GM12864 (cell line): ENCODE data around the gene GAS2L1.

Experiments used
- DNase-seq: peaks from one replicate; pipeline ENCODE4 v3.0.0-alpha.2; 2011; ENCODE audit warnings: low read depth
- H3K4me3 ChIP-seq: 2 replicates; pipeline ENCODE4 v1.5.1; 2011; ENCODE audit warnings: mild to moderate bottlenecking, low read depth, low read length, control low read depth
- CTCF ChIP-seq: IDR thresholded peaks from 2 replicates; pipeline ENCODE4 v1.5.1; 2011; ENCODE audit warnings: low read depth, mild to moderate bottlenecking, moderate library complexity, low read length, control low read depth, inconsistent platforms; ENCODE audit errors: missing control alignments

The GAS2L1 gene

GRCh38 chr22:29309332-29310064, 3.0 kb downstream of the GAS2L1 start:
- H3K4me3 ChIP-seq: no peak overlapping the region
- DNase-seq: no peak
- TF ChIP-seq CTCF: no peak

- TF ChIP-seq CTCF: no peak
These were observed 3.8 kb downstream of the GAS2L1 start for GRCh38 chr22:29310065-29310862.

GRCh38 chr22:29310863-29311339, 4.5 kb downstream of the GAS2L1 start:
- no peak for TF ChIP-seq CTCF
- DNase-seq: no peak

More at GRCh38 chr22:29310065-29310862, 3.8 kb downstream of the GAS2L1 start:
- no peak overlapping the region for H3K4me3 ChIP-seq
- DNase-seq: no peak

GRCh38 chr22:29311464-29312217, 5.2 kb downstream of the GAS2L1 start:
- H3K4me3 ChIP-seq: no peak overlapping the region
- TF ChIP-seq CTCF: no peak
- no peak for DNase-seq

More at GRCh38 chr22:29310863-29311339, 4.5 kb downstream of the GAS2L1 start:
- no peak overlapping the region for H3K4me3 ChIP-seq

GRCh38 chr22:29312218-29313125, 6.0 kb downstream of the GAS2L1 start:
- H3K4me3 ChIP-seq: no peak overlapping the region
- no peak for TF ChIP-seq CTCF
- no peak for DNase-seq

- DNase-seq: no peak
- peak; percentile 63 for TF ChIP-seq CTCF
- no peak overlapping the region for H3K4me3 ChIP-seq
These were observed 6.7 kb downstream of the GAS2L1 start for GRCh38 chr22:29313126-29313575.
